ENCODE measurements around the gene MAGEF1. TPM values are rescaled to one million over a fixed set of nuclear protein-coding genes. Genes with fewer than 3 reads are reported as not detected.

MAGEF1 gene
- total and polyA plus RNA-seq, 2 of the 8 experiments (the other 6 are each of a cell fraction or from before 2014, with no cell fraction given) = 26.5 to 56.7 TPM

DNA sequence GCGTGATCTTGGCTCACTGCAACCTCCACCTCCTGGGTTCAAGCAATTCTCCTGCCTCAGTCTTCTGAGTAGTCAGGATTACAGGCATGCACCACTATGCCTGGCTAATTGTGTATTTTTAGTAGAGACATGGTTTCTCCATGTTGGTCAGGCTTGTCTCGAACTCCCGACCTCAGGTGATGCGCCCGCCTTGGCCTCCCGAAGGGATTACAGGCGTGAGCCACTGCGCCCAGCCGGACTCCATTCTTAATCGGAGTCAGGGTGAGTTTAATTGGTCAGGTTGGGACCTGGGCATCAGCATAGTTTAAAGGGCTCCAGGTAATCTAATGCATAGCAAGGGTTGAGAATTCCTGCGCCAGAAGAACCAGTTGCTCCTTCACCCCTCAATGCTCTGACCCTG, 29.2 kb downstream of the MAGEF1 start:
- Histone ChIP-seq H3K23ac (ENCODE audit: insufficient read length) (no peak overlapping the region), H2BK12ac (ENCODE audit: low read depth, low read length) (no peak overlapping the region), H3K27ac (ENCODE audit: low read depth, low read length) (no peak overlapping the region), H3K56ac (replicated peaks; ENCODE audit: insufficient read length, low read depth, low read length) (no peak overlapping the region), H4K5ac (ENCODE audit: insufficient read length, low read depth, low read length) (no peak overlapping the region), H3K79me1 (ENCODE audit: low read depth, low read length) (no peaks in the 10 kb centered on the region), H3K14ac (ENCODE audit: insufficient read length) (no peak overlapping the region), H2AK5ac (ENCODE audit: low read depth, low read length) (no peak overlapping the region), H3K18ac (ENCODE audit: extremely low read depth, low read length) (no peak overlapping the region), H3K4ac (replicated peaks; ENCODE audit: insufficient read length, low read depth, low read length) (no peak overlapping the region), H3K4me2 (ENCODE audit: insufficient read depth in 1 of 2, low read depth in 2 of 2, low read length in 2 of 2) (no peak overlapping the region), H3K27me3 (replicated peaks in 1 of 4; ENCODE audit: control insufficient read depth in 3 of 4, extremely low read depth in 1 of 4, insufficient read depth in 3 of 4, low read length in 3 of 4) (peaks cover 0 to 4% (median 3%) of the 10 kb centered on the region in 4 experiments; a peak in 2 of 7 replicates), H3K4me3 (ENCODE audit: extremely low read depth in 1 of 4, insufficient read depth in 2 of 4, low read depth in 3 of 4, low read length in 4 of 4) (no peak overlapping the region), H3K9ac (replicated peaks in 1 of 4; ENCODE audit: extremely low read depth in 1 of 4, low read depth in 3 of 4, low read length in 3 of 4) (no peak overlapping the region), H3K79me2 (ENCODE audit: control insufficient read depth in 1 of 2, insufficient read depth in 2 of 2, low read length in 2 of 2) (no peaks in the 10 kb centered on the region), H2BK15ac (ENCODE audit: low read length) (no peak overlapping the region), H4K8ac (ENCODE audit: extremely low read depth, insufficient read depth, low read length) (no peak overlapping the region), H3K4me1 (replicated peaks in 1 of 4; ENCODE audit: control insufficient read depth in 3 of 4, insufficient read depth in 4 of 4, low read length in 3 of 4) (peaks cover 0 to 20% (median 11%) of the 10 kb centered on the region in 4 experiments; a peak in 6 of 7 replicates), H2BK5ac (ENCODE audit: low read depth, low read length) (no peak overlapping the region), H2BK120ac (replicated peaks; ENCODE audit: low read depth, low read length) (no peak overlapping the region), H4K91ac (replicated peaks; ENCODE audit: insufficient read length, low read length) (no peak overlapping the region), H4K20me1 (replicated peaks in 1 of 2; ENCODE audit: control insufficient read depth in 1 of 2, insufficient read depth in 2 of 2, low read length in 2 of 2) (no peaks in the 10 kb centered on the region), H2AFZ (ENCODE audit: low read length) (no peak overlapping the region), H3K9me3 (ENCODE audit: insufficient read depth in 2 of 2, low read depth in 1 of 2, low read length in 1 of 2) (peaks cover 3 to 5% of the 10 kb centered on the region in 2 experiments; a peak in 3 of 4 replicates), H2BK20ac (ENCODE audit: low read length) (no peak overlapping the region), H3K23me2 (ENCODE audit: low read depth, low read length) (0 out of 2 replicates have a peak, but pooled peaks cover 2% of the 10 kb centered on the region), H3K36me3 (ENCODE audit: control insufficient read depth in 2 of 4, insufficient read depth in 4 of 4, low read length in 3 of 4) (no peaks in the 10 kb centered on the region)
- TF ChIP-seq GTF2F1 (IDR thresholded peaks at IDR 0.05; ENCODE audit: borderline replicate concordance, low read depth, low read length) = no peak
- DNase-seq (ENCODE audit: low read depth in 1 of 2, low spot score in 2 of 2) = no peak
- no peak for FAIRE-seq
- ChIA-PET POLR2A (ENCODE audit: partially characterized antibody) (no interaction called here), CTCF (ENCODE audit: partially characterized antibody) (no interaction called here)
- WGBS, 2 experiments (ENCODE audit: extremely low coverage in 1 of 2, insufficient coverage in 1 of 2, insufficient read length in 1 of 2, insufficient replicate concordance in 2 of 2, low coverage in 1 of 2, low lambda C conversion rate in 2 of 2, missing lambda C conversion rate in 1 of 2) = 95% methylated on average over 10 of the region's 11 CpGs; no CpG with 5 or more reads in 1 of the 2 experiments
